Right ventricle myocardium superior (tissue), 1 donor: ENCODE data around the gene KLK15. TPM values are rescaled to one million over a fixed set of nuclear protein-coding genes. Genes with fewer than 3 reads are reported as not detected.
"Not testable (repeated sequence)": the region's sequence is repeated elsewhere in the genome, so short reads cannot be mapped to it uniquely, and the experiment has no call there.

Source experiments
- ATAC-seq: fragments of 200-7000 bp; cut with Tn5 transposase; one replicate; pipeline ENCODE4 v1.9.1; 2020; ENCODE audit warnings: mild to moderate bottlenecking; ENCODE audit not compliant: poor library complexity
- DNase-seq: peaks from one replicate; pipeline ENCODE4 v3.0.0-alpha.2; 2020
- intact Hi-C: fragments of 100-400 bp; cut with DNase I; formaldehyde crosslinking; loops from one replicate; pipeline ENCODE4 v1.11.2; 2022
- total RNA-seq: library from RNA; stranded (reverse); fragmentation: NEBNext Ultra II Directional; extraction: Animal tissue kit (Norgen Biotek cat#: 25700); gene quantifications from one replicate; pipeline ENCODE4 v1.2.1, GENCODE V29; 2021
- donor health status: DM: no; HTN: yes; CAD: no; lungs with severe emphysema.

Gene KLK15
- total RNA-seq, 1 donor from 2014 or later: not detected

DNA sequence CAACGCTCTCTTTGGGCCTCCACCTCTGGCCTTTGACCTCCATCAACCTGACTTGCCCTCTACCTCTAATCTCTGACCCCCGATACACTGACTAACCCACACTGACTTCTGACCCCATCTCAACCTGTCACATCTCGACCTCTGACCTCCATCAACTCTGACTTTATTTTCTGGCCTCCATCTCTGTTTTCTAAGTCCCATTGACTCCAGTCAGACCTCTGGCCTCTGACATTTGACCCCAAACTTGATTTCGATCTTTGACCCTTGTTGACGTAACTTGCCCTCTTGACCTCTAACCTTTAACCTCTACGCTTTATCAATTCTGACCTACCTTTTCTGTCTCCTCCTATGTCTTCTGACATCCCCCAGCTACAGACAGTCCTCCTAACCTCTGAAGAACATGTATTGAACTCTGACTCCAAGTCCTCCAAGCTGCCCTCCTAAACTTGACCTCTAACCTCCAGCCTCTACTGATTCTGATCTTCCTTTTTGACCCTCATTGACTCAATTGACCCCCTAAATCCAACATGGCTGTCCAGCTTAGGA, 42.4 kb downstream of the KLK15 start:
- DNase-seq (no peak), ATAC-seq (no peak)
- intact Hi-C loops: no loop called here

DNA sequence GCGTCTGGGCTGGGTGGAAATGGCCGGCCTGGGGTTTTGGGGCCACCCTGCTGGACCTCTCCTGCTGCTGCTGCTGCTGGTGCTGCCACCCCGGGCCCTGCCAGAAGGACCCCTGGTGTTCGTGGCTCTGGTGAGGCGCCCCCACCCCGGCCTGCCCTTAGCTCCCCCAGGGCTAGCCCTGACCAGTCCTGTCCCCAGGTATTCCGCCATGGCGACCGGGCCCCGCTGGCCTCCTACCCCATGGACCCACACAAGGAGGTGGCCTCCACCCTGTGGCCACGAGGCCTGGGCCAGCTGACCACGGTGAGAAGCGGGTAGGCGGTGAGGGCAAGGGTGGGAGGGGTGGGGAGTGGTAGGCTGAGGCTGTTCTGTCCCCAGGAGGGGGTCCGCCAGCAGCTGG, 43.0 kb downstream of the KLK15 start, which contains the start of gene ACP4:
Gene ACP4, plus strand, starts transcription at position 20 of the 400 bp plus-strand sequence. Its CDS starts 0 bp downstream, at position 20.
- DNase-seq (peak; percentile 36), ATAC-seq (no peak)
- intact Hi-C loops: no loop called here

DNA sequence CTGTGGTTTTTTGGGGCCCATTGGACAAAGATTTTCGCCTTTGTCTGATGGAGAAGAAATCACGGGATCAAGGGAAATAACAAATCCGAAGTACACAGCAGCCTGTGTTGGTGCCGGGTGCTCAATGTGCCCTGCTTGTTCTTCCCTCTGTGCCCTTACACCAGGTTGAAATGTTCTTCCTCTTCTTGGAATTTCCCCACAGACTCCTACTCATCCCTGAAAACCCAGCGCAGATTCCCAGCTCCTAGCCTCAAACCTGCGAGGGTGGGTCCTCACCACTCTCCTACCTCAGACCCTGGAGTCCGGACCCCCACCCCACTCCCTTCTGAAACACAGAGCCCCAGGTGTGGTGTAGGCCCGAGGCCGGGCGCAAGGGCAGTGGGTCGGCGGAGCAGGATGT, 48.0 kb downstream of the KLK15 start:
- ATAC-seq (no peak), DNase-seq (no peak)
- intact Hi-C loops: loop anchor here (10.0 kb wide), 1 partner anchor 111 kb away; no protein-coding TSS in a partner anchor

DNA sequence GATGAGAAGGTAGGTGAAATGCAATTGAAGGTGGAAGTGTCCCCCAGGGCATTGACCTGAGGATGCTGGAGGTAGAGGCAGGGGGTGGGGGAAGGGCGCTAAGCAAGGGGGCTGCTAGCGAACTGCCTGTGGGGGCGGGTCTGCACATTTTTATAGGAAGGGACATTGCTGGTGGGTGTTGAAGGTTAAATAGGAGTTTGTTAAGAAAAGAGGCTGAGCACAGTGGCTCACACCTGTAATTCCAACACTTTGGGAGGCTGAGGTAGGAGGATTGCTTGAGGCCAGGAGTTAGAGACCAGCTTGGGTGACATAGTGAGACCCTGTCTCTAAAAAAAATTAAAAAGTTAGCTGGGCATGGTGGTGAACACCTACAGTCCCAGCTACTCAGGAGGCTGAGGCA, 48.7 kb downstream of the KLK15 start:
- DNase-seq: no peak
- intact Hi-C loops: loop anchor here (5.0 to 10.0 kb wide), 2 partner anchors 110 to 417 kb away; partner anchors contain the start of gene NAPSA

DNA sequence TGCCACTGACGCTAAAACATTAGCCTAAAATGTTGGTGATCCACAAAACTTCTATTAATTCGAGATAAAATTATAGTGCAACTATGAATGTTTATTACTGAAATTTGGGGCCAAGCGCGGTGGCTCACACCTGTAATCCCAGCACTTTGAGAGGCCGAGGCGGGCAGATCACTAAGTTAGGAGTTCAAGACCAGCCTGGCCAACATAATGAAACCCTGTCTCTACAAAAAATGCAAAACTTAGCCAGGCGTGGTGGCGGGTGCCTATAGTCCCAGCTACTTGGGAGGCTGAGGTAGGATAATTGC, 49.6 kb downstream of the KLK15 start:
- intact Hi-C loops: loop anchor here (2.0 to 10.0 kb wide), 3 partner anchors 109 to 416 kb away; partner anchors contain the start of gene NAPSA
- ATAC-seq, DNase-seq: not testable (repeated sequence)

More for the DNA sequence above, 48.7 kb downstream of the KLK15 start:
- no peak for ATAC-seq

DNA sequence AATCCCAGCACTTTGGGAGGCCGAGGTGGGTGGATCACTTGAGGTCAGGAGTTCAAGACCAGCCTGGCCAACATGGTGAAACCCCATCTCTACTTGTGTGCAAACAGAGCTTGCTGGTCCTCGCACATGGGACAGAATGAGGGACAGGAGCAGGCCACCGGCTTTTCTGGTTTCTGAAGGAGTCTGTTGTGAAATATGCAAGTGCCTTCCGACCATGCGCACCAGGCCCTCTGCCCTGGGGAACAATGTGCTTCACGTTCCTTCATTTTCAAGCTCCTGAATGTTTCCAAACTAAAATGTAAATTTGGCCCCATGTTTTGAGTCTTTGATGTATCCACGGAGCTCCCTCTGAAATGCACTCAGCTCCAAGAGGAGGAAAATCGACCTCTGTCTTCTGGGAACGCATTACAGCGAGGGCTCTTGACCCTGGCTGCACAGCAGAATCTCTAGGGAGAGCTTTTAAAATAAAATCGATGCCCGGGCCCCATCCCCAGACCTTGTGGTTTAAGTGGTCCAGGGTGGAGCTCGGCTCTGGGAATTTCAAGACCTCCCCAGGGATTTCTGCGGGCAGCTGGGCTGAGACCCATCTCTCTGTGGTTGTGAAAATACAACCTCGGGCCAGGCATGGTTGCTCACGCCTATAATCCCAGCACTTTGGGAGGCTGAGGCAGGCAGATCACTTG, 52.5 kb downstream of the KLK15 start:
- ATAC-seq (no peak), DNase-seq (no peak)
- intact Hi-C loops: loop anchor here (5.0 to 10.0 kb wide), 2 partner anchors 106 to 414 kb away; partner anchors contain the start of gene NAPSA

DNA sequence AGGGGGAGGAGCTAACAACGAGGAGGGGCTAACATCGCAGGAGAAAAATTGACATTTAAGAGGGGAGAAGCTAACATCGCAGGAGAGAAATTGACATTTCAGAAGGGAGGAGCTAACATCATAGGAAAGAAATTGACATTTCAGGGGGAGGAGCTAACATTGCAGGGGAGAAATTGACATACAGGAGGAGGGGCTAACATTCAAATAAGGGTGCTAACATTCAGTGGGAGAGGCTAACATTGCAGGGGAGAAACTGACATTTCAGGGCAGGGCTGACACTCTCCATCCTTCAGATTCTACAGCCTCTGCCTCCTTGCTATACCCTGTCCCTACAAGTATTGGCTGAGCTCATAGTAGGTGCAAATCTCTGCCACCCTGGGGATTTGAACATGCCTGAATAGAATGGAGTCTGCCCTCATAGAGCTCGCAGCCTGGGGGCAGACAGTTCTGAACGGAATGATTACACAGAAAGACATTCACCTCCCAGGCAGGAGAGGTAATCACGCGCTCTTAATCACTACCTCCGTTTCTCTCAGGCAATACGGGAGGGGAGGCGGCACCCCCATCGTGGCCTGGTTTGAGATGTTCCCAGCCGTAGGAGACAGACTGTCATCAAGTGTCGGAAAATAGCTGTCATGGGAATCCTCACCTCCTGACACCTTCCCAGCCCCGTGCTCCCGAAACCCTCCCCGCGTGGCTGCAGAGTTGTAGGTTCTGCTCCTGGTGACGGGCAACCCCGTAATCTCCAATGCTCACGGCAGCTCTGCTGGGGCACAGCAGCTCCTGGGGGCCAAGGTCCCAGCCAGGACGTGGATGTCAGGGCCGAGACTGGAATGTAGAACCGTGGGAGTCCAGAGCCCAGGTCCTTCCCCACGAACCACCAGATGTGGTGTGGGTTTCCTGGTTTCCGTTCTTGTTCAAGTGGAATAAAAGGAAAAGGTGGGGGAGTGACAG, 53.6 kb downstream of the KLK15 start:
- DNase-seq (no peak), ATAC-seq (no peak)
- intact Hi-C loops: loop anchor here (5.0 to 10.0 kb wide), 2 partner anchors 105 to 412 kb away; partner anchors contain the start of gene NAPSA

DNA sequence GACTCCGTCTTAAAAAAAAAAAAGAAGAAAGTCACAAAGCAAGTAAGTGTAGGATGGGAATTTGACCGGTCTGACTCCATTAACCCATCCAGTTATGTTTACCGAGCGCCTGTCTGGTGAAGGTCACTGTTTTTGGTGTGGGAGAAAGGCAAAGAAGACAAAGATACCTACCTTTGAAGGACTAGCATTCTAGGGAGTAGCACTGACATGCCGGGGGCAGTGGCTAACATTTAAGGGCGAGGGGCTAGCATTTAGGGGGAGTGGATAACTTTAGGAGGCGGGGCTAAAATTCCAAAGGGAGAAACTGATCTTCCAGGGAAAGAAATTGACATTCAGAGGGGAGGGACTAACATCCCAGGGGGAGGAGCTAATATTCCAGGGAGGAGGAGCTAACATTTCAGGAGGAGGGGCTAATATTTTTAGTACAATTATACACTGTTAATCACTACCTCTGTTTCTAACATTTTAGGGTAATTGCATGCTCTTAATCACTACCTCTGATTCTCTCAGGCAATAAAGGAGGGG, 54.4 kb downstream of the KLK15 start:
- ATAC-seq (no peak), DNase-seq (no peak)
- intact Hi-C loops: no loop called here

DNA sequence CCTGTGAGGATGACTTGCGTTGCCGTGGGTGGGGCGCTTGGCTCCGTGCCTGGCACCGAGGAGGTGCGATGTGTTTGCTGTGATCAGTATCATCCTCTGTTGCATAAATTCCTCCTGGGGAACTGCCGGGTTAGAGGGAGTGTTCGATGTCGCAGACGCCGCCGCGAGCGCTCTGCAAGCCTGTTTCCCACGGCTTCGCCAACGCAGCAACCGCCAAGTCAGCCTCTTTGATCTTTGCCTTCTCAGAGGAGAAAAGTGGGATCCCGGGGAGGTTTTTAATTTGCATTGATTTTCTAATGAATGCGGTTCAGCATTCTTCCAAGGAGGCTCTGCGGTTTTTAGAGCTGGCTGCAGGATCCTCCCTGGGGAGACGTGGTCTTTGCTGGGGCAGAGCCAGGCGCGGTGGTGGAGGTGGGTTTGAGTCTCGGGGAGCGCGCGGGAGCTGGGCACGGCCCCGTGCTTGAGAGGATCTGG, 55.5 kb downstream of the KLK15 start:
- intact Hi-C loops: no loop called here
- ATAC-seq: no peak

DNA sequence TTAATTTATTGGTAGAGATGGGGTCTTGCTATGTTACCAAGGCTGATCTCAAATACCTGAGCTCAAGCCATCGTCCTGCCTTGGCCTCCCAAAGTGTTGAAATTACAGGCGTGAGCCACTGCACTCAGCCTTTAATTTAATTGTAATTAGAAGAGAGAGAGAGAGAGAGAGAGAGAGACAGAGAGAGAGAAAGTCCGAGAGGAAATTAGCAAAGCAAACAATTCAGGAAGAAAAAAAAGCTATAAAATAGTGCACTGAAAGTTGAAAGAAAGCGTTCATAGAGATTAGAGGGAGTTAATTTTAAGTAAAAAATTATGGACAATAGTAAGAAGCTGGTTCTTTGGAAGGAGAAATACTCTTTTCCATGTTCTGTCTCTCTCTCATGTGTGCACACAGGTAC, 56.1 kb downstream of the KLK15 start:
- no peak for ATAC-seq
- intact Hi-C loops: no loop called here
- no peak for DNase-seq

More for the DNA sequence above, 55.5 kb downstream of the KLK15 start:
- no peak for DNase-seq

DNA sequence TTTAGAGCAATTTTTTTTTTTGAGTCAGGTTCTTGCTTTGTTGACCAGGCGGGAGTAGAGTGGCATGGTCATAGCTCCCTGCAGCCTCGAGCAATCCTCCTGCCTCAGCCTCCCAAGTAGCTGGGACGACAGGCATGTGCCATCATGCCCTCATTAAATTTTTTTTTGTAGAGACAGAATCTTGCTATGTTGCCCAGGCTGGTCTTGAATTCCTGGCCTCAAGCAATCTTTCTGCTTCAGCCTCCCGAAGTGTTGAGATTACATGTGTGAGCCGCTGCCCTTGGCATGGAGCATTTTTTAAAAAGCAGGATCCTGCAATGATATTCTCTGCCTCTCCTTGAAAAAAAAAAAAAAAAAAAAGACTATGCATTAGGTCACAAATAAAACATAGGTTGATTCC, 57.2 kb downstream of the KLK15 start:
- no peak for ATAC-seq
- intact Hi-C loops: no loop called here
- DNase-seq: no peak

Other genes starting within 250 kb of the KLK15 start
- gene SYT3, start 193.7 kb downstream of the KLK15 start, total RNA-seq: 0.11 TPM
- 2.5 TPM for gene C19orf81, start 184.1 kb downstream of the KLK15 start, total RNA-seq
- 0.40 TPM for gene SHANK1, start 113.8 kb downstream of the KLK15 start, total RNA-seq
- gene CLEC11A, start 110.2 kb downstream of the KLK15 start, total RNA-seq: 3.0 TPM
- not detected for gene GPR32, start 63.1 kb downstream of the KLK15 start, total RNA-seq
- not detected for gene ACP4, start 43.2 kb downstream of the KLK15 start, total RNA-seq
- not detected for gene KLK1, start 9.8 kb downstream of the KLK15 start, total RNA-seq
- gene KLK3, start 21.3 kb upstream of the KLK15 start, total RNA-seq: not detected
- gene KLK2, start 39.9 kb upstream of the KLK15 start, total RNA-seq: not detected
- not detected for gene KLK4, start 77.8 kb upstream of the KLK15 start, total RNA-seq
- not detected for gene KLK5, start 119.5 kb upstream of the KLK15 start, total RNA-seq
- gene KLK6, start 136.0 kb upstream of the KLK15 start, total RNA-seq: not detected
- gene KLK7, start 150.3 kb upstream of the KLK15 start, total RNA-seq: not detected
- not detected for gene KLK8, start 168.0 kb upstream of the KLK15 start, total RNA-seq
- gene KLK10, start 186.1 kb upstream of the KLK15 start, total RNA-seq: not detected
- not detected for gene KLK11, start 193.0 kb upstream of the KLK15 start, total RNA-seq
- not detected for gene KLK12, start 201.4 kb upstream of the KLK15 start, total RNA-seq
- gene KLK13, start 231.5 kb upstream of the KLK15 start, total RNA-seq: not detected
- 1.9 TPM for gene KLK14, start 249.3 kb upstream of the KLK15 start, total RNA-seq